Eye (tissue), 1 donor: ENCODE results near the gene TSNAX.

Experiments
- DNase-seq: peaks from one replicate; pipeline ENCODE4 v3.0.0-alpha.2; 2015

Gene TSNAX

DNA sequence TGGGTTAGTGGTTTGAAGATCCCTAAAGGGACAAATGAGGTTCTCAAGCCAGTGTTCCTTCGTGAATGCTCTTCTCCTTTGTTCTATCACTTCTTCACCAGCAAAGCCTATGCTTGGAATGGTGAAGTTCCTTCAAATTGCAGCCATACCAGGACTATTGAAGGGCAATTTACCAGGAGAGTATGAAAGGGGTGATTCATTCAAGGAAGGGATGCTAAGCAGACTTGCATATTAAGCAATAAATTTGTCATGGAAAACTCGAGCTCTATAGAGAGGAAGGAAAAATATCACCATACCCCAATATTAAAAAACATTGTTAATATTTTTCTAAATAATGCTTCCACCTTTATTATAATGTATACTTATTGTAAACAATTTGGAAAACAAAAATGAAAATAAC is 9.3 kb upstream of the TSNAX start:
- DNase-seq = no peak

DNA sequence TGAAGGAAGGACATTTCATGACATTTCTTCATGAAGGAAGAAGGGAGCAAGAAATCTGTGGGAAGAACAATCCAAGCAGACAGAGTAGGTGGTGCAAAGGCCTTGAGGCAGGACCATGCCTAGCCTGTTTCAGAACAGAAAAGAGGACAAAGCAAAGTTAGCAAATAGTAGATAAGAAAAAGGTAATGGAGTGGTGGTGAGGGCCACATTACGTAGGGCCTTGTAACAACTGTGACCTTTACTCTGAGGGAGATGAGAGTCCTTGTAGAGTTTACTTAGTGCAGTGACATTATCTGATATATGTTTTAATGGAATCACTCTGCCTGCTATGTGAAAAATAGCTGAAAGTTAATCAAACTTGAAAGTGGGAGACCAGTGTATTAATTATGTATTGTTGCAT is 6.4 kb upstream of the TSNAX start:
- no peak for DNase-seq

DNA sequence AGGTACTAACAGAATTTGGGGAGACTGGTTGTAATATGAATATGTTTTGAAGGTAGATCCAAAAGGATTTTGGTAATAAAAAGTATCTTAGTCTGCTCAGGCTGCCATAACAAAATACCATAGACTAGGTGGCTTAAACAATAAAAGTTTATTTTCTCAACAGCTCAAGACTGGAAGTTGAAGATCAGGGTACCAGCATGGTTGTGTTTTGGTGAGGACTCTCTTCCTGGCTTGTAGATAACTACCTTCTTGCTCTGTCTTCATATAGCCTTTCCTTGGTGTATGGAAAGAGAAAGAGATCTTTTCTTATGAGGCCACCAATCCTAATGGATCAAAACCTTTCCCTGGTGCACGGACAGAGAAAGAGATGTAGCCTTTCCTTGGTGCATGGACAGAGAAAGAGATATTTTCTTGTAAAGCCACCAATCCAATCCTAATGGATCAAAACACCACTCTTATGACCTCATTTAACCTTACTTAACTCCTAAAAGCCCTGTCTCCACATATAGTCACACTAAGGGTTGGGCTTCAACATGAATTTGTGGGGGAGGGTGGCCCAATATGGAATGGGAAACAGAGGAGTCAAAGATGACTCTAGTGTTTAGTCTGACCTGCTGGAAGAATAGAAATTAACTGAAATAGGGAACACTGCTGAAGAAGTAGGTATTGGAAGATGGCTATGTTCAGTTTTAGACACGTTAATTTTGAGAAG is 5.4 kb upstream of the TSNAX start:
- DNase-seq = no peak

DNA sequence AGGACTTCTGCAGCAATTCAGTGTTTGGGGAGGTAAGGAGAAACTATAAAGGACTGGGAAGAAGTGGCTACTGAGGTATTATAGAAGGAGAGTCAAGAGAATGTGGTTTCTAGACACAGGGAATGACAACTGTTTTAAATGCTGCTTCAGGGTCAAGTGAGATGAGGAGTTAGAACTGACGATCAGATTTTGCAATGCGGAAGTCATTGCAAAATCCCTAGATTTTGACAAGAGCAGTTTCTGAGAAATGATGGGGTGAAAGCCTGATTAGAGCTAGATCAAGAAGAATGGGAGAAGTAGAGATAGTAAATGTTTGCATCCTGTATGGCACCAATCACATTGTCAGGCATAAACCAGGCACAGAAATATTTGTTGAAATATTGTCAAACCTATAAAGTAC is 4.7 kb upstream of the TSNAX start:
- no peak for DNase-seq

DNA sequence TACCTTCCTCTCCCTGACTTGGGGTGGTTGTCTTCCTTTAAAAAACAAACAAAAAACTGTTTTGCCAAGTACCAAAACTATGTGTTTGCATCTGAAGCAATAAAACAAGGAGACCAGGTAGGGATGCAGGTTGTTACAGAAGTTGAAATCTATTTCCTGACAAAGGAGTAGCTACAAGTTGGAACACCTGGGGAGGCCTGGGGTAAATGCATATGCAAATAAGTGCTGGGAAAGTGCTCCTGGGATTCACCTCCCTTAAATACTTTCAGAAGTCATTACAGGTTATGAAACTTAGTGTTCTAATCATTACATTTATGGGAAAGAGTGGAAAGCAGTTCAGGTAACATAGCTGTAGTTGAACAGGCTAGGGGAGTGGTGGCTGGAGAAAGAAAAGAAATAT is 1.9 kb upstream of the TSNAX start:
- no peak for DNase-seq

DNA sequence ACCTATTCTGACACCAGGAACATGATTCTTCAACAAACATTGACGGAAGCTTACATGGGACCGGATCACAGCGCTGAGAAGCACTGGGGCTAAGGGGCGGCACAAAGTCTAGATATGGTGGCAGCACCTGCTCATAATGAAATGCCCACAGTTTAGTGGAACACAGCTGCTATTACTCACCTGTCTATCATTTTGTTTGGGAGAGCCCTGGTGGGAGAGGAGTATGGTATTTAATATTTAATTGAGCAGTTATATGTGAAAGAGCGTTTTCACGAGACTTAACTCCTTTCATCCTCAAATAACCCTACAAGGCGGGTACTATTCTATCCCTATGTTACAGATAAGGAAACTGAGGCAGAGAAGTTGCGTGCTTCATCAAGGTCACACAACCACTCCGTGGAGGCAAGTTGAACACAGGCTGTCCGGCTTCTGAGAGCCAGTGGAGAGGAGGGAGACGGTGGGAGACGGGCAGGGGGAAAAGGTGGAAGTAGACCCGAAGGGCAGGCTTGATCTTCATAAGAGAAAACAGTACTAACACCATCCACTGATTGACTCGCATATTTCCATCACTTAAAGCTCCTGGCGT is 790 bp upstream of the TSNAX start:
- DNase-seq = no peak

DNA sequence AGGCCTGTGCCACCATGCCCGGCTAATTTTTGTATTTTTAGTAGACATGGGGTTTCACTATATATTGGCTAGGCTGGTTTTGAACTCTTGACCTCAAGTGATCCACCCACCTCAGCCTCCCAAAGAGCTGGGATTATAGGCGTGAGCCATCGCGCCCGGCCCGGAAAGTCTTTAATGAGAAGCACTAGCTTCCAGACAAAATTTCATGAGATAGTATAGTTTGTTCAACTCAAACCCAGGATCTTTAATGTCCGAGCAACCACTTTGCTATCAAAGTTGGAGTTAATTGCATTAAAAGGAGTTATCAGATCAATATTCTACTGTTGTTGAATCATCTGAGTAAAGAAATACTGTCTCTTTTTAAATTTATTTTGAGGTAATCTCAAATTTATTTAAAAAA is 4.8 kb downstream of the TSNAX start:
- no peak for DNase-seq

DNA sequence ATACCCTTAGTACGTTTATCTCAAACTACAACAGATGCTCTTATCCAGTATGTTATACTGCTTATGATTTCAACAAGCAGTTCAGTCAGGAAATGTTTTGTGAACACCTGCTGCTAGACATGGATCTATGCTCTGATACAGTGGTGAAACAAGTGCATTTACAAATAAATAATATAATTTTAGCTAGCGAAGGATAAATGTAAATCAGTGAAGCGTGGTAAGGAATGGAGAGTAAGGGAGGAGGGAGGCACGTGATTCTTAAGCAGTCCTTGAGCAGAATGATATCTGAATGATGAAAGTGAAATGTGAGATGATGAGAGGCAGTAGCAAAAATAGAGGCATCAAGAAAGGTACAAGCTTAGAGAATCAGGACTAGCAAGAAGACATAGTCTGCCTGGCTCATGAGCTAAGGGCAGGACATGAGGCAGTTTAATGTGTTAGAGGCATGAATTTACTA is 6.3 kb downstream of the TSNAX start:
- no peak for DNase-seq

DNA sequence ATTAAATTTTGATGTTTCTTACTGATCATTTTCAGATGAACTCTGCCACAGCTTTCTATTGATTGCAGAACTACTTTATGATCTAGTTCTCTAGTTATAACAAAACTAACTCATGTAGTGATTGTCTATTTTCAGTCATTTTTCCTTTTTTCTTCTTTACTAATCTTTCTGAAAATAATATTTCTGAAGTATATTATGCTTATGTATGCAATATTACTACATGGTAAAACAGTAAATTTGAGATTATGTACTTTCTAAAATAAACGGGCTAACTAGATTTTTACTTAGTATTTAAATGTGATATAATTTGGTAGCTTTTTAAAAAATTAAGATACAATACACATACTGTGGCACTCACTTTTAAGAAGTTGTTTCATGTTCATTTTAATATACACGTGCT is 7.6 kb downstream of the TSNAX start:
- no peak for DNase-seq

DNA sequence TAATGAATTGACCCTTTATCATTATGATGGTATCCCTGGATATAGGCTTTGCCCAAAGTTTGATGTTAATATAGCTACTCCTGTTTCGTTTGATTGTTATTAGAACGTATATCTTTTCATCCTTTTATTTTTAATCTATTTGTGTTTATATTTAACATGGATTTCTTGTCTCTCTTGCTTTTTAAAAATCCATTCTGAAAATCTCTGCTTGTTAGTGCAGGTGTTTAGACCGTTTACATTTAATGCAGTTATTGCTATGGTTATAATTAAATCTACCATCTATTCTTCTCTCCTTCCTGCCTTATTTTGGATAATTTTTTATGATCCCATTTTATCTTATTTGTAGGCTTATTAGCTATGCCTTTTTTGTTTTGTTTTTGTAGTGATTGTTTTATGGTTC is 12.4 kb downstream of the TSNAX start:
- DNase-seq = no peak

DNA sequence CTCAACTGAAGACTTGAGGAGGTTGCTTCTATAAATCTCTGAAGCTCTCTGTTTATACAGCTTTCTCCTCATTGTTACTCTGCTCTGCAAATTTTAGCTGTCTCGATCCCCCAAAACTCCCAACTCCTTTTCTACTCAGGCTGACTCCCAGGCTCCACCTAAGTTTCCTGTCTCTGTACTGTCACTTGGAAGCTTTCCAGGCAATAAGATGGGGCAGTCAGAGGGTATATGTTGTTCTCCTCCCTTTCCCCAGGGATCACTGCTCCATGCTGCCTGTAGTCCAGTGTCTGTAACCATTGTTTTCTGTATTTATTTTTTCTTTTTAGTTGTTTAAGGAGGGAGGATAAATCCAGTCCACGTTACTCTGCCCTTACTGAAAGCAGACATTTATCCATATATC is 13.4 kb downstream of the TSNAX start:
- DNase-seq = no peak

DNA sequence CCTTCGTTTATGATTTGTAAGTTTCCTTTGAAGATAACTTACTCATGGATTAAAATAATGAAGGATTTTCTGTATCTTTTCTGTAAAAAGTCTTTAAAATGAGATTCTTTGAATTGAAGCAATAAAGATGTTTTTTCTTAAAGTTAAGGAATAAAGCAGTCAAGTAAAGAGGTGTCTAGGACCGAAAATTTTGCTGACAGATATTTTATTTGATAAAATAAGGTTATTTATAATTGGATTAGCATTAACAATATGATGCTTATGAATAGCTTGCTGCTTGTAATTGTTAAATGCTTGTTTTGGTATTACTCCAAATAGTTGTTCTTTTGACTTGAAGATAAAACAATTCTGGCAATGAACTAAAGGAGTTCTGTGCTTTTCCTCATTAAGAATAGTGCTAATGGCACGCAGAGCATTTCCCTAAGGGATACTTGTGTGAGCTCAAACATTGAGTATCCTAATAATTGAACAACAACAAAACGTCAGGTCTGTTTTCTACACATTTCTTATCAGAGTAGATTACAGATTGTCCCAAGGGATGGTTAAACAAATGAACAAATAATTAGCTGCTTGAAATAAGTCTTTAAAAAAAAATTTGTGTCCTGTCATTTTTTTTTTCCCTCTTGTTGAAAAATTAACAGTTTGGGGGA is 16.6 kb downstream of the TSNAX start:
- no peak for DNase-seq

DNA sequence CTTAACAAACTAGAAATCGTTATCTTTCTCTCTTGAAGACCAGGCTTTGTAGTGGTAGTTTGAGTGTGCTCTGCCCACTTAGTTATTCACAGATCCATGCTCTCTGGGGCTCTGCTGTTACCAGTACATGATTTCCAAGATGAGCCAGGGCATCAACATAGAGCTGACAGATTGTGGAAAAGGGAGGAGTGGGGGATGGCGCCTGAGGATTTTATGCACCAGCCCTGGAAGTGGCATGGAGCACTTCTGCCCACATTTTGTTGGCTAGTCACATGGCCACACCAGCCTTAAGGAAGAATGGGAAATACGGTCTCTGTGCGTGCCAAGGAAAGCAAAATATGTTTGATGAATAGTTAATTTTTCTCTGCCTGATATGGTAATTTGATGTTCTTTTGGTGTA is 18.2 kb downstream of the TSNAX start:
- no peak for DNase-seq

DNA sequence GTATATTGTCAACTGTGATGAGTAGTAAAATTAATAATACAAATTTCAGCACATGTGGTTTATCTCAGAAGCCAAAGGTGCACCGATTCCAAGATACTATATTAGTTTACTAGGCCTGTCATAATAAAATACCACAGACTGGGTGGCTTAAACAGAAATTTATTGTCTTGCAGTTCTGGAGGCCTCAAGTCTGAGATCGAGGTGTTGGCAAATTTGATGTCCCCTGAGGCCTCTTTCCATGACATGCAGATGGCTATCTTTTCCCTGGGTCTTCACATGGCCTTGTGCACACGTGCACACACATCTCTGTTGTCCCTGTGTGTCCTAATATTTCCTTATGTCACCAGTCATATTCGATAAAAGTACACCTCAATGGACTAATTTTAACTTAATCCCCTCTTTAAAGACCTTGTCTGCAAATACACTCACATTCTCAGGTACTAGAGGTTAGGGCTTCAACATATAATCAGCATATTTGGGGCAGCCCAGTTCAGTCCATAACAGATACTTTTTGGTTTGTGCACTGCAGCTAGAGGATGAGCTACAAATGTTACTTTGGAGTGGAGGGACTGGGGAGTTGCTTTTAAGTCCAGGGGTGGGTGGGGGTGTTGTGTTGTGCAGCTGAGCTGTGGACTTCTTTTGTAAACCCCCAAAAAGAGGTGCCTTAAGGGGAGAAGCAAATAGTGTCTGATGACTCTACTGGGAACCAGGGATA is 21.4 kb downstream of the TSNAX start:
- no peak for DNase-seq

DNA sequence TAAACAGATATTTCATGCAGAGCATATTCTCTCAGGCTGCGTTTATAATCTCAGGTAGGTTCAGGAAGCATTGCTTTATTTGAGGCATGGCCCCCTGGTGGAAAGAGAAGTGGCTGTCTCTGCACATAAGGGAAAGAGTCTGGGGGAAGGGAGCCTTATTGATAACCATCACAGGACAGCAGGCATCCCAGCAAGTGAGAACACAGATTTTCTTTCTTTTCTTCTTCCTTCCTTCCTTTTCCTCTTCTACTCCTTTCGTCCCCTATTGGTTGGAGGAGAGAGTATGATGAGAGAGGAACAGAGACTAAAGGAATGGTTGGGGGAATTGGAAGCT is 21.9 kb downstream of the TSNAX start:
- no peak for DNase-seq

DNA sequence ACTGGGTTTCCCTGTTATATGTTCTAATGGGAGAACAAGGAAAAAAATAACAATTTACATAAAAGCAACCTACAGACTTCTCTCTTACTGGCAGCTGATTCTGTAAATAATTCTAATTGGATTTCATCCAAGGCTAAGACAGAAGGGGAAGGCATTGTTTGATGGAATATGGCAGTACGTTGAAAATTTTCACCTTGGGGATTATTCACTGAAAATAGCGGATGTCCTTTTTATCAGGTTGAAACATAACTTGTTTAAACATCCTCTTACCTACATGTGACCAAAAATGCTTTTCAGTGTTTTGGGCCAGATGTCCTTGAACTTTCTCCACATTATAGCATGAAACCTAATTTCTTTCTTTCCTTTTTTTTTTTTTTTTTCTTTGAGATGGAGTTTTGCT is 24.9 kb downstream of the TSNAX start:
- no peak for DNase-seq

DNA sequence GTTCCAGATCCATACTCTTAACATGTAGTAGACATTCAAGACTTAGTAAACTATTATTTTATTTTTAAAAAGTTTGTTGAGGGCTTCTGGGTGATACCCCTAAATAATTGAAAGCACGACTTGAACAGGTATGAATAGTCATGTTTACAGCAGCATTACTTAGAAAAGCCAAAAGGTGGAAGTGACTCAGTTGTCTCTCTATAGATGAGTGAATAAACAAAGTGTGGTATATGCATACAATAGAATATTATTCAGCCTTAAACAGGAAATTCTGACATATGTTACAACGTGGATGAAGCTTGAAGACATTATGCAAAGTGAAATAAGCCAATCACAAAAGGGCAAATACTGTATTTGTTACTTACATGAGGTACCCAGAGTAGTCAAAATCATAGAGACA is 26.5 kb downstream of the TSNAX start:
- DNase-seq = no peak

DNA sequence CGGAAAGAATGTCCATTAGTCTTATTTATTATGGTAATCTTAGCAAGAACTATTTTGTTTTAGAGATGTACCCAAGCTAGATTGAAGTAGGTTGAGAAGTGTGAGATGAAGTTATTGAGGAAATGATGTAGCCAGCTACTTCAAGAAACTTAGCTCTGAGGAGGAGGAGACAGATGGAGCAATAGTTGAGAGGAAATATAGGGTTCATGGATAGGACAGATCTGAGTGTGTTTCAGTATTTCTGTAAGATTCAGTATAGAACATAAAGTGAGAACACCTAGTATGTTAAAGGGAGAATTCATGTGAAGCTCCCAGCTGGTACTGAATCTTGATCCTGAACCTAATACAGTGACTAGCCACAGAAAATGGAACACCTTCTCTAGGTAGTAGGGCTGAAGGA is 28.9 kb downstream of the TSNAX start:
- no peak for DNase-seq

DNA sequence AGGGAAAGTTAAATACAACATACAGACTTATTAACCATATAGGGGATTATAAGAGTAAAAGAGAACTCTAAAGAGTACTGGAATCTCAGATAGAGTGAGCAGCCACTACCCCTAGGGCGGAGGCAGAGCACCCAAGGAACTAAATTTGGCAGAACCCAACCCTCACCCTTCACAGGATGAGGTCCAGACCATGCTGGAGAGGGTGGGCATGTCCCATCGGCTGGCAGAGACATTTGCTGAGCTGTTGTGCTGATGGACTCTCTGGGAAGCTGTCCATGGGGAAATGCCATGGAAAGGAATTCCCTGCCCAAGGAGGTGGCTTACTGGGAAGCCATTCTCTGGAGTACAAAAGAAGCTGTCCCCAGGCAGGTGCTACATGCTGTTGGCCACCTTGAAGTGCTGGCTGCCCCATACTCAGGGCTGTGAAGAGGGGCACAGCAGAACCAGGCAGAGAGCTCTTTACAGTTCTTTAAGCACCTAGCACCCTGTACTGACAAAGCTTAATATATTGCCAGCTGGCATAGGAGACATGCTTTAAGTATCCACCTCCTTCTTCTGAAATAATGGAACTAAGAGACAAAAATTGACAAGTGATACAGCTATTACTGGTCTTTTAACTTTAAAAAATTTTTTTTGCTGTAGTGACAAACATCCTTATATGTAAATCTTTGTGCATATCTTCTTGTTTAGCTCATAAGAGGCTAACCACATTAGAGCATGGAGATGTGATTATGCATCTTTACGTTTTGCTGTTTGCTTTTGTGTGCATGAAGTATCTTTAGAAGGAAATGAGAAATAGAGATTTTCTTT is 29.6 kb downstream of the TSNAX start:
- DNase-seq = no peak

DNA sequence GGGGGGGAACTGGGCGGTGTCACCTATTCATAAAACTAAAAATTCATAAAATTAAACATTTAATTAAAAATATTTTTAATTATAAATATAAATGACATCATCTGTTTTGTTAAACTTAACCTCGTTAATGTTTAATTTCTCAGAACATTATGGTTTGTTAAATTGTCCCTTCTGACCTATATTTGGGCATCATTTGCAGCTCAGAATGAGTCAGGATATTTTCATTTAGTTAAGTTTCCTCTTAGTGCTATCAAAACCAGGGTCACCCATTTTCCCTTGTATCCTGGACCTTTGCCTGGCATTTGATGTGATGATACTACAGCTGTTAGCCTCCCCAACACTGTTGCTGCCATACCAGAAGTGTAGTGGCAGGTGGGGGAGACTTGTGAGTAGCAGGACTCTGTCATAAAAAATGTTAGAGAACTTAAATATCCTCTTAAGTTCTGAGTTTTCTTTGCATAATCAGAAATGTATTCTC is 30.3 kb downstream of the TSNAX start:
- DNase-seq = no peak

DNA sequence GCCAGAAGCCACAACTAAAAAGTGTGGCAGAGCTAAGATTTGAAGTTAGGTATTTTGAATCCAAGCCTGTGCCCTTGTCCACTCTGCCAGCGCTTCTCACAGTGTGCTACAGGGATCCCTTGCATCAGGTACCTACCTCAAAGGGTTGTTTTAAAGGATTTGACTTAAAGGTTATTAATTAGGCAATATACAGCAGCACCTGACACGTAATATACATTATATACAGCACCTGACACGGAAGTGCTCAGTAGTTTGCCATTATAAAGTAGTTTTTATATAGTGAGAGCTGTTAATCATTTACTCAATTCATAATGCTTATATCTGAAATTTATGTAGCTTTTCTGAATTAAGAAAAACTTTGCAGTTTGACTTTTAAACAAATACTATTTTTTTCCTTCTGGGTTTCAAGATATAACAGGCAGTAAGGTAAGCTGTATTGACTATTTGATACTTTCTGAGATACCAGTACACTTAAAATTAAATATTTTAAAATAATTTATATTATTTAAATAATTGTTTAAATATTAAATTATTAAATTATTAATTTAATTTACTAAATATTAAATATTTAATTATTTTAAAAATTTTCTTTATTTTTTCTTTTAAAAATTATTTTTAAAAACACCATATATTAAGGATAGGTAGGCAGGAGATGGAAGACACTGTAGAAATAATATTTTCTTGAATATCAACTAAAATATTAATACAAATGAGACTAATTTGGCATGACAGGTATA is 33.3 kb downstream of the TSNAX start:
- no peak for DNase-seq

DNA sequence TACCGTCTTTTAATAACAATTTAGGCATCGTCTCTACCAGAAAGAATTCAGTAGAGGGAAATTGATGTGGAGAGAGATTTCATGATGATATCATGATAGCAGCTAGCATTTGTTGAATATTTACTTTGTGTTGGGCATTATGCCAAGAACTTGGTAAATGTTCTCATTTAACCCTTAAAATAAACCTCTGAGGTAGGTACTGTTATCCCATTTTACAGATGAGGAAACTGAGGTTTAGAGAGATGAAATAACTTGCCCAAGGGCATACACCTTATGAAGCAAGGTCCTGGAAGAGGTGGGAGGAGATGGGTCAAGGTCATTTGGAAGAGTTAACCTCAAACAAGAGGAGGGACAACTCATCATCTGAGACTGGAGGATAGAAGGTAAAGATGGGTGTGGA is 34.8 kb downstream of the TSNAX start:
- no peak for DNase-seq
